HCT116 (cell line): ENCODE data around the gene RFTN1. TPM values are rescaled to one million over a fixed set of nuclear protein-coding genes. Genes with fewer than 3 reads are reported as not detected.

Experiments
- ATAC-seq: fragments of 200-7000 bp; cut with Tn5 transposase; 2 replicates; pipeline ENCODE4 v1.9.1; 2020; ENCODE audit warnings: mild to moderate bottlenecking, moderate library complexity
- BruUV-seq: library from RNA; stranded (reverse); fragments of 400-500 nt; replicated peaks from 2 replicates; lab custom pipeline; 2021; lab: Mats Ljungman, UMichigan
- CTCF ChIA-PET: fragments of 300-600 bp; sonication (Branson Sonifier 250); formaldehyde crosslinking; loops from one replicate; lab custom pipeline; 2021; ENCODE audit warnings: antibody characterized with exemption; lab: Charles Lee
- POLR2A ChIA-PET: fragments of 300-600, 350-600 bp; sonication (Branson Sonifier 250); formaldehyde crosslinking; loops from one replicate; lab custom pipeline; 2021; ENCODE audit warnings: antibody characterized with exemption; lab: Charles Lee
- RAD21 ChIA-PET, 2 experiments: fragments of 300-600 bp; sonication (Branson Sonifier 250); formaldehyde crosslinking; loops; one replicate each; lab custom pipeline; 2023; ENCODE audit warnings: low total read pairs in 2 of 2; ENCODE audit not compliant: uncharacterized antibody in 2 of 2, unreplicated experiment in 2 of 2, low non-redundant PET in 1 of 2; lab: Charles Lee
- DNase-seq: peaks from one replicate; pipeline ENCODE4 v3.0.0-alpha.2; 2010; ENCODE audit warnings: low read depth, low spot score
- H2AFZ ChIP-seq: fragments of 200-600 bp; shearing (Covaris generic), sonication (generic); 2 replicates; pipeline ENCODE4 v1.6.1; 2017; ENCODE audit warnings: low read depth, mixed run types, mixed read lengths, antibody characterized with exemption, low read length; ENCODE audit not compliant: poor library complexity, severe bottlenecking
- H3K27ac ChIP-seq: 2 replicates; pipeline ENCODE4 v1.5.1; 2012; ENCODE audit warnings: low read depth, low read length
- H3K27me3 ChIP-seq: fragments of 200-600 bp; sonication (generic); 2 replicates; pipeline ENCODE4 v1.6.1; 2016; ENCODE audit warnings: mixed run types, low read length, mixed read lengths; ENCODE audit not compliant: insufficient read depth
- H3K36me3 ChIP-seq, 2 experiments: fragments of 200-500 bp in 1 of 2; fragments of 200-600 bp in 1 of 2; sonication (Bioruptor generic) in 1 of 2; sonication (generic) in 1 of 2; 2 replicates each; pipeline versions ENCODE4 v1.5.1 to v1.6.1; 2014 to 2016; ENCODE audit warnings: low read length in 2 of 2, inconsistent platforms in 1 of 2, mixed read lengths in 1 of 2, mixed run types in 1 of 2; ENCODE audit not compliant: insufficient read depth in 2 of 2, control insufficient read depth in 1 of 2
- H3K4me1 ChIP-seq, 2 experiments: fragments of 200-600 bp in 1 of 2; sonication (generic) in 1 of 2; 2 replicates each; pipeline versions ENCODE4 v1.5.1 to v1.6.1; 2012 to 2017; ENCODE audit warnings: low read length in 2 of 2, inconsistent platforms in 1 of 2, mild to moderate bottlenecking in 1 of 2, mixed read lengths in 1 of 2, mixed run types in 1 of 2, moderate library complexity in 1 of 2; ENCODE audit not compliant: insufficient read depth in 2 of 2, control insufficient read depth in 1 of 2
- H3K4me2 ChIP-seq: fragments of 200-600 bp; sonication (generic); 2 replicates; pipeline ENCODE4 v1.6.1; 2017; ENCODE audit warnings: mixed run types, low read length, mixed read lengths
- H3K4me3 ChIP-seq, 2 experiments: fragments of 200-600 bp in 1 of 2; sonication (generic) in 1 of 2; replicated peaks in 1 of 2; 2 replicates each; pipeline ENCODE4 v1.5.1; 2011 to 2016; ENCODE audit warnings: low read length in 2 of 2, control low read depth in 1 of 2, low read depth in 1 of 2, mild to moderate bottlenecking in 1 of 2, mixed read lengths in 1 of 2, mixed run types in 1 of 2
- H3K79me2 ChIP-seq: fragments of 200-600 bp; sonication (generic); 2 replicates; pipeline ENCODE4 v1.6.1; 2017; ENCODE audit warnings: mild to moderate bottlenecking, mixed run types, low read length, moderate library complexity, mixed read lengths; ENCODE audit not compliant: insufficient read depth
- H3K9ac ChIP-seq: fragments of 200-600 bp; sonication (generic); 2 replicates; pipeline ENCODE4 v1.6.1; 2016; ENCODE audit warnings: low read length, mixed read lengths
- H3K9me2 ChIP-seq: fragments of 200-600 bp; sonication (generic), shearing (Covaris generic); 2 replicates; pipeline ENCODE4 v1.6.1; 2017; ENCODE audit warnings: mixed run types, mild to moderate bottlenecking, moderate library complexity; ENCODE audit not compliant: insufficient read depth
- H3K9me3 ChIP-seq, 2 experiments: fragments of 200-500 bp in 1 of 2; fragments of 200-600 bp in 1 of 2; sonication (Bioruptor generic) in 1 of 2; sonication (generic) in 1 of 2; 2 replicates each; pipeline ENCODE4 v1.6.1; 2014 to 2017; ENCODE audit warnings: low read length in 2 of 2, mixed read lengths in 2 of 2, inconsistent platforms in 1 of 2, low read depth in 1 of 2, mild to moderate bottlenecking in 1 of 2, mixed run types in 1 of 2, moderate library complexity in 1 of 2; ENCODE audit not compliant: control insufficient read depth in 1 of 2, insufficient read depth in 1 of 2
- H4K20me1 ChIP-seq: fragments of 200-600 bp; sonication (generic), shearing (Covaris generic); 2 replicates; pipeline ENCODE4 v1.6.1; 2017; ENCODE audit warnings: mixed run types, mild to moderate bottlenecking, moderate library complexity; ENCODE audit not compliant: insufficient read depth
- ATF3 ChIP-seq: IDR thresholded peaks from 2 replicates; pipeline ENCODE4 v1.6.1; 2012
- CBX3 ChIP-seq: IDR thresholded peaks from 2 replicates; pipeline ENCODE4 v1.6.1; 2012; ENCODE audit warnings: low read depth
- CTCF ChIP-seq, 3 experiments: fragments of 200-600 bp in 1 of 3; sonication (generic) in 1 of 3; IDR thresholded peaks in 2 of 3; conservative IDR thresholded peaks in 1 of 3; 2 replicates each; pipeline ENCODE4 v1.5.1; 2012 to 2017; ENCODE audit warnings: low read depth in 2 of 3, low read length in 2 of 3, antibody characterized with exemption in 1 of 3, borderline replicate concordance in 1 of 3, control low read depth in 1 of 3, mild to moderate bottlenecking in 1 of 3, mixed read lengths in 1 of 3, mixed run types in 1 of 3, moderate library complexity in 1 of 3; ENCODE audit not compliant: insufficient read depth in 1 of 3
- ELF1 ChIP-seq: IDR thresholded peaks from 2 replicates; pipeline ENCODE4 v1.6.1; 2012; ENCODE audit warnings: low read depth, borderline replicate concordance
- FOSL1 ChIP-seq: IDR thresholded peaks from 2 replicates; pipeline ENCODE4 v1.6.1; 2012; ENCODE audit warnings: low read depth
- JUND ChIP-seq: IDR thresholded peaks from 2 replicates; pipeline ENCODE4 v1.6.1; 2012
- RAD21 ChIP-seq: IDR thresholded peaks from 2 replicates; pipeline ENCODE4 v1.6.1; 2012; ENCODE audit warnings: low read depth, mild to moderate bottlenecking
- REST ChIP-seq: IDR thresholded peaks from 2 replicates; pipeline ENCODE4 v1.6.1; 2012; ENCODE audit warnings: low read depth
- SIN3A ChIP-seq: IDR thresholded peaks from 2 replicates; pipeline ENCODE4 v1.6.1; 2012; ENCODE audit warnings: low read depth
- SP1 ChIP-seq: IDR thresholded peaks from 2 replicates; pipeline ENCODE4 v1.6.1; 2012; ENCODE audit warnings: low read depth
- ZBTB33 ChIP-seq: IDR thresholded peaks from 2 replicates; pipeline ENCODE4 v1.6.1; 2011; ENCODE audit warnings: mild to moderate bottlenecking, low read length, moderate library complexity; ENCODE audit not compliant: insufficient replicate concordance; ENCODE audit errors: extremely low read depth
- ZNF274 ChIP-seq: fragments of 200-500 bp; sonication (Bioruptor generic); IDR thresholded peaks from 2 replicates; pipeline ENCODE4 v1.6.1; 2014; ENCODE audit warnings: mild to moderate bottlenecking, low read depth, low read length, inconsistent platforms
- intact Hi-C: fragments of 100-400 bp; cut with micrococcal nuclease; formaldehyde crosslinking; loops from 2 replicates; pipeline ENCODE4 v1.10.0; 2022
- total RNA-seq: library from RNA; stranded (reverse); gene quantifications from one replicate; pipeline ENCODE4 v1.2.1, GENCODE V29; 2021; ENCODE audit not compliant: unreplicated experiment

Gene RFTN1
- total RNA-seq, 1 experiment from 2014 or later: 3.9 TPM

GRCh38 chr3:16444344-16444743, 69.2 kb downstream of the RFTN1 start:
- no peaks in the 10 kb centered on the region for H3K36me3 ChIP-seq
- no peak overlapping the region for H3K4me2 ChIP-seq
- no peak for DNase-seq
- no peaks in the 10 kb centered on the region for H3K79me2 ChIP-seq
- no peak overlapping the region for H3K9ac ChIP-seq
- ATAC-seq: no peak
- H3K9me3 ChIP-seq: no peaks in the 10 kb centered on the region
- ChIA-PET RAD21 (no interaction called here), CTCF (no interaction called here), POLR2A (no interaction called here)
- no TSS peak for BruUV-seq
- H3K27ac ChIP-seq: no peak overlapping the region
- no peak overlapping the region for H3K4me3 ChIP-seq
- intact Hi-C loops: no loop called here
- H2AFZ ChIP-seq: no peak overlapping the region
- H3K27me3 ChIP-seq: no peaks in the 10 kb centered on the region
- H4K20me1 ChIP-seq: no peaks in the 10 kb centered on the region
- no peak for TF ChIP-seq ZBTB33
- TF ChIP-seq ZNF274: no peak
- no peak for TF ChIP-seq JUND
- TF ChIP-seq ATF3: no peak
- TF ChIP-seq CTCF (IDR thresholded peaks at IDR 0.05 in 2 of 3, conservative IDR thresholded peaks at IDR 0.05 in 1 of 3; ENCODE audit: borderline replicate concordance in 1 of 3, insufficient read depth in 1 of 3, low read depth in 2 of 3, low read length in 2 of 3): no peak
- TF ChIP-seq ELF1: no peak
- no peak for TF ChIP-seq REST
- no peak for TF ChIP-seq RAD21
- no peak for TF ChIP-seq CBX3
- no peak for TF ChIP-seq SP1
- no peak for TF ChIP-seq SIN3A
- no peak for TF ChIP-seq FOSL1
- no peaks in the 10 kb centered on the region for H3K9me2 ChIP-seq
- peaks cover 8 to 13% of the 10 kb centered on the region in 2 experiments for H3K4me1 ChIP-seq
